ENCODE results near the gene SNCAIP.
"Not testable (repeated sequence)": the region's sequence is repeated elsewhere in the genome, so short reads cannot be mapped to it uniquely, and the experiment has no call there.

The SNCAIP gene

GRCh38 chr5:122314036-122314435 is 2.0 kb downstream of the SNCAIP start:
- no peak for DNase-seq

- no peak for DNase-seq
Observed at GRCh38 chr5:122315521-122315920, 3.5 kb downstream of the SNCAIP start.

- DNase-seq, result no peak
Observed at GRCh38 chr5:122316656-122317055, 4.6 kb downstream of the SNCAIP start.

- no peak for DNase-seq
Observed at GRCh38 chr5:122319897-122320296, 7.9 kb downstream of the SNCAIP start.

- no peak for DNase-seq
Observed at GRCh38 chr5:122321921-122322320, 9.9 kb downstream of the SNCAIP start.

- peak in 1 of 51 donors; percentile 25 for DNase-seq
Observed at GRCh38 chr5:122322801-122323548, 10.9 kb downstream of the SNCAIP start.

GRCh38 chr5:122323738-122324137 is 11.7 kb downstream of the SNCAIP start:
- DNase-seq, result no peak

- DNase-seq, result no peak
Observed at GRCh38 chr5:122327110-122327509, 15.1 kb downstream of the SNCAIP start.

GRCh38 chr5:122330881-122331280 is 18.8 kb downstream of the SNCAIP start:
- no peak for DNase-seq

- DNase-seq, result no peak
Observed at GRCh38 chr5:122332599-122333555, 20.8 kb downstream of the SNCAIP start.

- no peak for DNase-seq
Observed at GRCh38 chr5:122333564-122333963, 21.5 kb downstream of the SNCAIP start.

GRCh38 chr5:122339591-122339990 is 27.6 kb downstream of the SNCAIP start:
- no peak for DNase-seq

- no peak for DNase-seq
Observed at GRCh38 chr5:122341087-122341486, 29.1 kb downstream of the SNCAIP start.

GRCh38 chr5:122342256-122342655 is 30.2 kb downstream of the SNCAIP start:
- no peak for DNase-seq

GRCh38 chr5:122346897-122347581 is 35.0 kb downstream of the SNCAIP start:
- no peak for DNase-seq

GRCh38 chr5:122350496-122350895 is 38.5 kb downstream of the SNCAIP start:
- no peak for DNase-seq

GRCh38 chr5:122351416-122352157 is 39.5 kb downstream of the SNCAIP start:
- DNase-seq, result no peak

- no peak for DNase-seq
Observed at GRCh38 chr5:122352331-122352730, 40.3 kb downstream of the SNCAIP start.

- DNase-seq, result not testable (repeated sequence)
Observed at GRCh38 chr5:122353361-122353760, 41.3 kb downstream of the SNCAIP start.

- DNase-seq, result peak in 24 of 51 donors; percentile 1 to 57 (median 12)
Observed at GRCh38 chr5:122354293-122354692, 42.3 kb downstream of the SNCAIP start.

GRCh38 chr5:122355324-122355723 is 43.3 kb downstream of the SNCAIP start:
- DNase-seq, result no peak
